HEK293 (cell line): Measurements from ENCODE around the gene AMOTL1.

Experiments
- CTCF ChIA-PET: fragments of 350-600 bp; formaldehyde crosslinking; extraction: SDS; loops from one replicate; lab custom pipeline; 2021; ENCODE audit warnings: antibody characterized with exemption; lab: Yijun Ruan, JAX
- POLR2A ChIA-PET: fragments of 300-600 bp; formaldehyde crosslinking; extraction: SDS; loops from one replicate; lab custom pipeline; 2020; ENCODE audit warnings: antibody characterized with exemption, inconsistent platforms; lab: Yijun Ruan, JAX
- H3K27ac ChIP-seq: fragments of 200-500 bp; sonication (Bioruptor generic); 2 replicates; pipeline ENCODE4 v1.5.1; 2014; ENCODE audit warnings: low read depth, low read length, control low read depth, inconsistent platforms; ENCODE audit errors: extremely low read depth
- H3K36me3 ChIP-seq, 2 experiments: fragments of 200-500 bp in 1 of 2; sonication (Bioruptor generic) in 1 of 2; 1 replicate in 1 of 2; 2 replicates in 1 of 2; pipeline ENCODE4 v1.5.1; 2014 to 2017; ENCODE audit warnings: inconsistent platforms in 2 of 2, low read length in 2 of 2; ENCODE audit not compliant: control insufficient read depth in 2 of 2, insufficient read depth in 1 of 2
- H3K4me1 ChIP-seq: fragments of 200-500 bp; sonication (Bioruptor generic); 2 replicates; pipeline ENCODE4 v1.5.1; 2014; ENCODE audit warnings: mild to moderate bottlenecking, low read length, inconsistent platforms; ENCODE audit not compliant: control insufficient read depth, insufficient read depth
- H3K4me3 ChIP-seq: 2 replicates; pipeline ENCODE4 v1.5.1; 2011; ENCODE audit warnings: low read depth, mild to moderate bottlenecking, control low read depth, low read length, moderate library complexity
- H3K9me3 ChIP-seq: fragments of 200-500 bp; sonication (Bioruptor generic); 2 replicates; pipeline ENCODE4 v1.5.1; 2014; ENCODE audit warnings: low read depth, low read length, inconsistent platforms; ENCODE audit not compliant: control insufficient read depth, insufficient read depth
- GFI1B ChIP-seq: fragments of 450-650 bp; formaldehyde crosslinking; IDR thresholded peaks from 2 replicates; pipeline ENCODE4 v1.5.1; 2016; ENCODE audit warnings: missing biosample characterization, missing genetic modification characterization
- KLF10 ChIP-seq: fragments of 450-650 bp; IDR thresholded peaks from 2 replicates; pipeline ENCODE4 v1.5.1; 2018; ENCODE audit warnings: missing biosample characterization, mild to moderate bottlenecking, missing genetic modification characterization
- MZF1 ChIP-seq: fragments of 450-650 bp; formaldehyde crosslinking; IDR thresholded peaks from 2 replicates; pipeline ENCODE4 v1.5.1; 2017; ENCODE audit warnings: missing biosample characterization, missing genetic modification characterization, borderline replicate concordance
- SETDB1 ChIP-seq: IDR thresholded peaks from one replicate; pipeline ENCODE4 v1.6.1; 2017; ENCODE audit warnings: mild to moderate bottlenecking, low read length, moderate library complexity, mixed read lengths; ENCODE audit not compliant: insufficient read length
- ZBTB26 ChIP-seq: fragments of 450-650 bp; formaldehyde crosslinking; optimal IDR thresholded peaks from 2 replicates; pipeline ENCODE3; 2016; ENCODE audit warnings: missing biosample characterization, mild to moderate bottlenecking, missing genetic modification characterization
- ZNF518A ChIP-seq: fragments of 450-650 bp; formaldehyde crosslinking; conservative IDR thresholded peaks from 2 replicates; pipeline ENCODE4 v1.5.1; 2016; ENCODE audit warnings: low read depth, missing biosample characterization, missing genetic modification characterization
- ZNF600 ChIP-seq: fragments of 450-650 bp; formaldehyde crosslinking; IDR thresholded peaks from 2 replicates; pipeline ENCODE4 v1.5.1; 2016; ENCODE audit warnings: missing biosample characterization, missing genetic modification characterization
- TF ChIP-seq, protein P1 (sequence below): fragments of 450-650 bp; formaldehyde crosslinking; IDR thresholded peaks from 2 replicates; pipeline ENCODE4 v1.5.0; 2017; ENCODE audit warnings: missing biosample characterization, missing genetic modification characterization, borderline replicate concordance
- TF ChIP-seq, protein P2 (sequence below): fragments of 450-650 bp; formaldehyde crosslinking; IDR thresholded peaks from 2 replicates; pipeline ENCODE4 v1.5.1; 2016; ENCODE audit warnings: missing biosample characterization, missing genetic modification characterization
- TF ChIP-seq, protein P3 (sequence below): fragments of 450-650 bp; formaldehyde crosslinking; IDR thresholded peaks from 2 replicates; pipeline ENCODE4 v1.5.1; 2017; ENCODE audit warnings: missing biosample characterization, missing genetic modification characterization
- TF ChIP-seq, protein P4 (sequence below): fragments of 450-650 bp; formaldehyde crosslinking; IDR thresholded peaks from 2 replicates; pipeline ENCODE4 v1.5.1; 2017; ENCODE audit warnings: missing biosample characterization, missing genetic modification characterization

The AMOTL1 gene

GRCh38 chr11:94730153-94730552 is 38.0 kb upstream of the AMOTL1 start:
- Histone ChIP-seq H3K4me1 (peaks cover 6% of the 10 kb centered on the region), H3K9me3 (no peaks in the 10 kb centered on the region), H3K4me3 (no peak overlapping the region), H3K36me3 (no peaks in the 10 kb centered on the region), H3K27ac (no peak overlapping the region)
- TF ChIP-seq ZBTB26 (tag by site-specific recombination) (no peak), MZF1 (tag by site-specific recombination) (no peak), KLF10 (tag by site-specific recombination) (no peak), GFI1B (tag by site-specific recombination) (no peak), SETDB1 (no peak), ZNF600 (tag by site-specific recombination) (no peak), ZNF518A (tag by site-specific recombination) (no peak)
- TF ChIP-seq, protein P1, sequence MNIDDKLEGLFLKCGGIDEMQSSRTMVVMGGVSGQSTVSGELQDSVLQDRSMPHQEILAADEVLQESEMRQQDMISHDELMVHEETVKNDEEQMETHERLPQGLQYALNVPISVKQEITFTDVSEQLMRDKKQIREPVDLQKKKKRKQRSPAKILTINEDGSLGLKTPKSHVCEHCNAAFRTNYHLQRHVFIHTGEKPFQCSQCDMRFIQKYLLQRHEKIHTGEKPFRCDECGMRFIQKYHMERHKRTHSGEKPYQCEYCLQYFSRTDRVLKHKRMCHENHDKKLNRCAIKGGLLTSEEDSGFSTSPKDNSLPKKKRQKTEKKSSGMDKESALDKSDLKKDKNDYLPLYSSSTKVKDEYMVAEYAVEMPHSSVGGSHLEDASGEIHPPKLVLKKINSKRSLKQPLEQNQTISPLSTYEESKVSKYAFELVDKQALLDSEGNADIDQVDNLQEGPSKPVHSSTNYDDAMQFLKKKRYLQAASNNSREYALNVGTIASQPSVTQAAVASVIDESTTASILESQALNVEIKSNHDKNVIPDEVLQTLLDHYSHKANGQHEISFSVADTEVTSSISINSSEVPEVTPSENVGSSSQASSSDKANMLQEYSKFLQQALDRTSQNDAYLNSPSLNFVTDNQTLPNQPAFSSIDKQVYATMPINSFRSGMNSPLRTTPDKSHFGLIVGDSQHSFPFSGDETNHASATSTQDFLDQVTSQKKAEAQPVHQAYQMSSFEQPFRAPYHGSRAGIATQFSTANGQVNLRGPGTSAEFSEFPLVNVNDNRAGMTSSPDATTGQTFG, result no peak
- TF ChIP-seq, protein P2, sequence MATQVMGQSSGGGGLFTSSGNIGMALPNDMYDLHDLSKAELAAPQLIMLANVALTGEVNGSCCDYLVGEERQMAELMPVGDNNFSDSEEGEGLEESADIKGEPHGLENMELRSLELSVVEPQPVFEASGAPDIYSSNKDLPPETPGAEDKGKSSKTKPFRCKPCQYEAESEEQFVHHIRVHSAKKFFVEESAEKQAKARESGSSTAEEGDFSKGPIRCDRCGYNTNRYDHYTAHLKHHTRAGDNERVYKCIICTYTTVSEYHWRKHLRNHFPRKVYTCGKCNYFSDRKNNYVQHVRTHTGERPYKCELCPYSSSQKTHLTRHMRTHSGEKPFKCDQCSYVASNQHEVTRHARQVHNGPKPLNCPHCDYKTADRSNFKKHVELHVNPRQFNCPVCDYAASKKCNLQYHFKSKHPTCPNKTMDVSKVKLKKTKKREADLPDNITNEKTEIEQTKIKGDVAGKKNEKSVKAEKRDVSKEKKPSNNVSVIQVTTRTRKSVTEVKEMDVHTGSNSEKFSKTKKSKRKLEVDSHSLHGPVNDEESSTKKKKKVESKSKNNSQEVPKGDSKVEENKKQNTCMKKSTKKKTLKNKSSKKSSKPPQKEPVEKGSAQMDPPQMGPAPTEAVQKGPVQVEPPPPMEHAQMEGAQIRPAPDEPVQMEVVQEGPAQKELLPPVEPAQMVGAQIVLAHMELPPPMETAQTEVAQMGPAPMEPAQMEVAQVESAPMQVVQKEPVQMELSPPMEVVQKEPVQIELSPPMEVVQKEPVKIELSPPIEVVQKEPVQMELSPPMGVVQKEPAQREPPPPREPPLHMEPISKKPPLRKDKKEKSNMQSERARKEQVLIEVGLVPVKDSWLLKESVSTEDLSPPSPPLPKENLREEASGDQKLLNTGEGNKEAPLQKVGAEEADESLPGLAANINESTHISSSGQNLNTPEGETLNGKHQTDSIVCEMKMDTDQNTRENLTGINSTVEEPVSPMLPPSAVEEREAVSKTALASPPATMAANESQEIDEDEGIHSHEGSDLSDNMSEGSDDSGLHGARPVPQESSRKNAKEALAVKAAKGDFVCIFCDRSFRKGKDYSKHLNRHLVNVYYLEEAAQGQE (tag by site-specific recombination), result no peak
- TF ChIP-seq, protein P3, sequence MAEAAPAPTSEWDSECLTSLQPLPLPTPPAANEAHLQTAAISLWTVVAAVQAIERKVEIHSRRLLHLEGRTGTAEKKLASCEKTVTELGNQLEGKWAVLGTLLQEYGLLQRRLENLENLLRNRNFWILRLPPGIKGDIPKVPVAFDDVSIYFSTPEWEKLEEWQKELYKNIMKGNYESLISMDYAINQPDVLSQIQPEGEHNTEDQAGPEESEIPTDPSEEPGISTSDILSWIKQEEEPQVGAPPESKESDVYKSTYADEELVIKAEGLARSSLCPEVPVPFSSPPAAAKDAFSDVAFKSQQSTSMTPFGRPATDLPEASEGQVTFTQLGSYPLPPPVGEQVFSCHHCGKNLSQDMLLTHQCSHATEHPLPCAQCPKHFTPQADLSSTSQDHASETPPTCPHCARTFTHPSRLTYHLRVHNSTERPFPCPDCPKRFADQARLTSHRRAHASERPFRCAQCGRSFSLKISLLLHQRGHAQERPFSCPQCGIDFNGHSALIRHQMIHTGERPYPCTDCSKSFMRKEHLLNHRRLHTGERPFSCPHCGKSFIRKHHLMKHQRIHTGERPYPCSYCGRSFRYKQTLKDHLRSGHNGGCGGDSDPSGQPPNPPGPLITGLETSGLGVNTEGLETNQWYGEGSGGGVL, result no peak
- TF ChIP-seq, protein P4, sequence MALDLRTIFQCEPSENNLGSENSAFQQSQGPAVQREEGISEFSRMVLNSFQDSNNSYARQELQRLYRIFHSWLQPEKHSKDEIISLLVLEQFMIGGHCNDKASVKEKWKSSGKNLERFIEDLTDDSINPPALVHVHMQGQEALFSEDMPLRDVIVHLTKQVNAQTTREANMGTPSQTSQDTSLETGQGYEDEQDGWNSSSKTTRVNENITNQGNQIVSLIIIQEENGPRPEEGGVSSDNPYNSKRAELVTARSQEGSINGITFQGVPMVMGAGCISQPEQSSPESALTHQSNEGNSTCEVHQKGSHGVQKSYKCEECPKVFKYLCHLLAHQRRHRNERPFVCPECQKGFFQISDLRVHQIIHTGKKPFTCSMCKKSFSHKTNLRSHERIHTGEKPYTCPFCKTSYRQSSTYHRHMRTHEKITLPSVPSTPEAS (tag by site-specific recombination), result no peak
- POLR2A ChIA-PET, result no interaction called here
- CTCF ChIA-PET, result interaction anchor here (0.7 to 1.5 kb wide), 2 partner anchors 10 to 168 kb away, joined by 3 read pairs; no protein-coding TSS in a partner anchor
